GM12891 (cell line): ENCODE data around the gene MON2.

Experiments used
- PAX5 ChIP-seq: IDR thresholded peaks from 2 replicates; pipeline ENCODE4 v1.6.1; 2011; ENCODE audit warnings: low read length, moderate library complexity, mild to moderate bottlenecking; ENCODE audit not compliant: insufficient read depth, severe bottlenecking
- POLR2A ChIP-seq: IDR thresholded peaks from 2 replicates; pipeline ENCODE4 v1.6.1; 2011; ENCODE audit warnings: low read depth, low read length, control low read depth
- POLR2AphosphoS5 ChIP-seq: IDR thresholded peaks from 2 replicates; pipeline ENCODE4 v1.6.1; 2011; ENCODE audit warnings: low read depth, low read length, control low read depth
- SPI1 ChIP-seq: IDR thresholded peaks from 2 replicates; pipeline ENCODE4 v1.6.1; 2011; ENCODE audit warnings: low read depth, low read length, control low read depth

DNA sequence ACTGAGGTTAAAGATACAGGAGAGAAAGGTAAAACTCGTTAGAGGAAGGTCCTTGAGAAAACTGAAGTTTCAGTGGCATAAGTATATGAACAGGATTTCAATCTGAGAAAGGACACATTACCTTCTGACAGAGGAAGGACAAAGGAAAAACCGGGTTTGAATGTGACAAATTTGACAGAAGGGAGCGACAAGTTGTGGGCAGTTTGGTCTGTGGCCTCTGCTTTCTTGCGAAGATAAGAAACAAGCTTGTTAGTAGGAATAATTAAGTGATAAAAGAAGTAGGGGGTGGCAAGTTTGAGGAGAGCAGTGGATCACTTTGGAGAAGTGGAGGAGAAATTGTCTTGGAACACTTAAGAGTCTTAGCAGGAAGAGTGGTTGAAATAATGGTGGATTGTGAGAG lies 5.1 kb downstream of the MON2 start:
- no peak for TF ChIP-seq POLR2AphosphoS5
- TF ChIP-seq POLR2A, result no peak
- TF ChIP-seq SPI1, result no peak
- TF ChIP-seq PAX5, result no peak
